HK-2 (cell line): ENCODE data around the gene MEG3.
A peak's percentile ranks its signal among the peaks of the same experiment; 100 is the strongest.

Source experiments
- DNase-seq: peaks from one replicate; pipeline ENCODE4 v3.0.0-alpha.2; 2018; ENCODE audit not compliant: unreplicated experiment

MEG3 gene

DNA sequence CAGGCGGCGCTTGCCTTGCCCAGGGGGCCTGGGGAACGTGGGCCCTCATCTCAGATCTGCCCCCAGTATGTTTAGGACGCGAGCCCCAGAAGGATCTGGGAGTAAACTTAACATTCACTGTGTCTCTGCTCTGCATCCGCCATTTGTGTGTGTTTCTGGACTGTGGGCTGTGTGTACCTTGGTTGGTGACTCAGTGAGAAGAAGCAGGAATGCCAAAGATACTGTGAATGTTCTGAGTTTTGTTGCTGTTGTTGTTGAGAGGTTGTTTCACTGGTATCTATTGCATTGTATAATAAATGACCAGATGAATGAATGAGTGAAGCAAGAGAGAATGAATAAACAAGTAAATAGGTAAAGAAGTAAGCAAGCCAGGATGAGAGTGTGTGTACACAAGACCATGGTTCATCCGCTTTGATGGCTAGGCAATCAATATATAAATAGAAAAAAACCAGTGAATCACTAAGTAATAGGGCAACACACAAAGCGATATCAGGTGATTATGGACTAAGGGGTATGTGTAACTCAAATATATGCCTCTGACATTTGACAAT, 20.5 kb downstream of the MEG3 start:
- DNase-seq: no peak

DNA sequence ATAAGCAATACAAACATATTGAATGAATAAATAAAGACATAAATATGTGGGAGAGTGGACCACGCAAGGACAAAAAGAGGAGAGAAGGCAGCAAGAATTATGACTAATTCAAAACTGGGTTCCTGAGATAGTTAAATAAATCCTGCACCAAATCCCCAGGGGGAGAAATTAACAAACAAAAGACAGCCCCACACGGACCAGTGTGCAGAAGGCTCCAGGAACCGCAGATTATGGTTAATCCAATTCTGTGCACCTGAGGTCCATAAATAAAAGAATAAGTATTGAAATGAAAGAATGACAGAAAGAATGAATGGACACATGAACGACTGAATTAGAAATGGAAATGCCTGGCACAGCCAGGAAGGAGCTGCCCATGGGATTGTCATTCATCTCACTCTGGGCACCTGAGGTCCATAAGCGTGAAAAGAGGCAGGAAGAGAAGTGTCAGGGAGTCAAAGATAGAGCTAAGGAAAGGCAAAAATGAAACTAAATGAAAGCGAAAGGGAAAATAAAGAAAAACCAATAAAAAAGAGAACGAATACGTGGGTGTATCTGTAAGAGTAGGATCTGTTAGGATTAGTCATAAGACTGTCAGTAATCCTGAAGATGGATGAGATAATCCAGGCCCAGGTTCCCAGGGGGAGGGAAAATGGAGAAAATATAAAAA, 23.3 kb downstream of the MEG3 start:
- DNase-seq: no peak

DNA sequence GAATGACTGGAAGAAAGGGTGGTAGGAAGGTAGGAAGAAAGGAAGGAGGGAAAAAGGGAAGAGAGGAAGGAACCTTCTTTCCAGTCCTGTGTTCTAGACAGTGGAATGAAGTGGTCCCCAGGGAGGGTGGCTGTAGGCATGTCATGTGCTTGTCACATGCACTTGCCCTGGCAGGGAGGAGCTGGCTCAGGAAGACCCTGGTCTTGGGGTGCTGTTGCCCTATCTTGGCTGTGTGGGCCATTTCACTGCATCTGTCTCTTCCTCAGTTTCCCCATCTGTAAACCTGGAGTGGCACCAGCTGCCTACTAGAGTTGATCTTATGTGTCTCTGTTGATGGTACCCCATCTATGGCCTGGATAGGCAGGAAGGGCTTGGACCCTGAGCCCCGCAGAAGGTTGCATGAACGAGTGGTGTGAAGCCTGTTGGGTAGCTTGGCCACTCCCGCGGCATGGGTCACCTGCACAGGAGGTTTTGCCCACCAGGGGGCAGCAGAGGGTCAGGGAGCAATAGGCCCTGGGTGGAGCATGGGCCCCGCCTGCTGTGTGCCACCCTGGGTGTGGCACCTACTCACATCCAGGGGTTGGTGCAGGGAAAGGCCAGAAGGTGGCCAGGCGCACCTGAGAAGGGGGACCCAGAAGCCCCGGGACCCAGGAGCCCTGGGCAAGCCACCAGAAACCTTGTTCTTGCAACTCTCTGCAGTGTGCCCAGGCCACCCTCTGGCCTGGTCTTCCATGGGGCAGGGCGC, 25.1 kb downstream of the MEG3 start:
- peak; percentile 77 for DNase-seq

DNA sequence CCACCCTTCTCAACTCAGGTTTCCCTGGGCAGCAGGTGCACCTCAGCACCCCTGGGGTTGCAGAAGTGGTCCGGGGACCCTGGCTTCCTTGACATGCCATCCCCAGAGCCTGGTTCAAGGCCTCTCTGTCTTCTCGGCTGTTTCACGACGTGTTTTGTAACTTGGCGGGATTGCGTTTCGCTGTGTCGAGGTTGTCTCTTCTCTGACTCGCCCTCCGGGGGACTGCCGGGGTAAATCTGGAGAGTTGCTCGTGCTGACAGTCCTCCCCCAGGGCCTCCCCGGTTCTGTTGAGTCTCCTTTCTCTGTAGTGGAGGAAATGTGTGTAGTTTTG, 25.6 kb downstream of the MEG3 start:
- DNase-seq: no peak

DNA sequence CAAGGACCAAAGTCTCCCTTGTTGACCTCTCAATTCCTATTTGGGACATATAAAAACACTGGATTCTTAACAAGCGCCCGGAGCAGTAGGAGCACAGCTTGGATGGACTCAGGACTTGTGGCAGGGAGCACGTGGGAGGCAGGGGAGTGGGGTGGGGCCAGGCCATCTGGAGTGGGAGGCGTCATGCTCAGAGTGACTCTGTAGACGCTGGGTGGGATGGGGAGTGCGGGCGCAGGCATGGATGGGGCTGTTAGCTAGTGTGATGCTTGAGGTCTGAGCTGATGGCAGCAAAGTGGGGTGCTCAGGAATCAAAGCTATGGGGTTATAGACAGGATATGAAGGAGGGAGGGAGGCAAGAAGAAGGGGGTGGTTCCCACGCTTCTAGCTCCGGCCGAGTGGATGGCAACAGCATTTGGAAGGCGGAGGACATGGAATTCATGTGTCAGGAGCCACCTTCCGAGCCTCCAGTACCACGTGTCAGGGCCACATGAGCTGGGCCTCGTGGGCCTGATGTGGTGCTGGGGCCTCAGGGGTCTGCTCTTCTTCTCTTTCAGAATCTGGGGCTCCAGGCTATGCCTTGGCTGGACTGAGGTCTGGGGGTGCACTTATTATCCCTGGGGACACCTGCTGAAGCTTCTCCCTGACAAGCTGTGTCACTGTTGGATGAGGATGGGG, 26.2 kb downstream of the MEG3 start:
- no peak for DNase-seq

DNA sequence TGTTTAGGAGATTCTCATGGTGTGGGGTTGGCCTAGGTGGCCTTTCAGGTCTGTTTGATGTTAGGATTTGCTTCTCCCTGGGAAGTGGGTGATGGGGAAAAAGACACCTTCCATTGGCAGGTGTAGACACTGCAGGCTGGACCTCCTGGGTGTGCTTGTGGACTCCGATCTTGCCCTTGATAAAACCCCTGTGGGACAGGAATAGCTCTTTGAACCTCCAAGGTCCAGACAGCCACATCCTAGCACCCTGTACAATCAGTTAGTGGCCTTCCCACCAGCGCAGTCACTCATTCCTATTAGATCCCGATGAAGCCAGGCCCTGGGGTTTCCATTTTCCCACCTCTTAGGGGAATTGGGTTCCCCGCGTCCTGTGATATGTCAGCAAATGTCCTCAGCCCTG, 28.5 kb downstream of the MEG3 start:
- no peak for DNase-seq

DNA sequence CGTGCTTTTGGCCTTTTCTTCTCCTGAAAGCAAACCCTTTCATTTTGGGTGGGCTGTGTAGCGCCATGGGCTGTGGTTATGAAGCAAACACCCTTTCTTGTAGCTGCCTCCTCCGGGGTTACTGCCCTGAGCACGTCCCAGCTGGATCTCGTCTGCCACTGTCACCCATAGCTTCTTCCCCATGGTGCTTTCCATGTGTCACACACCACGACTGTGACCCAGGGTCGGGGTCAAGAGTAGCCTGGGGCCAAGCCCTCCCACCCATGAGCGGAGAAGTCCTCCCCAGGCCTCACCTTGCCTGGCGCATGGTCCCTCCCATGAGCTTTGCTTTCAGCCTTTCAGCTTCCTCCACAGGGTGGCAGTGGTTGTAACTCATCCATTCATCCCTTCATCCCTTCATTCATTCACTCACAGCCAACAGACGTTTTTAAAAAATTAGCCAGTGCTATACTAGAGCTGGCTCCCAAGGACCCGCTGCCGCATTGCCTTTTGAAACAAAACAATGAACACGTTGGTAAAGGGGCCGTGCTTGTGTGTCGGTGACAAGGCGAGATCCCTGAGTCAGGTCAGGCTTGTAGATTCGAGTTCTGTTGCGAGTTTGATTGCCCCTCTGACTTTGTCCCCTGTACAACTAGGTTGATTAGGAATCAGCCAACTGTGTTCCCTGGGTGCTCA, 29.5 kb downstream of the MEG3 start:
- DNase-seq: no peak

DNA sequence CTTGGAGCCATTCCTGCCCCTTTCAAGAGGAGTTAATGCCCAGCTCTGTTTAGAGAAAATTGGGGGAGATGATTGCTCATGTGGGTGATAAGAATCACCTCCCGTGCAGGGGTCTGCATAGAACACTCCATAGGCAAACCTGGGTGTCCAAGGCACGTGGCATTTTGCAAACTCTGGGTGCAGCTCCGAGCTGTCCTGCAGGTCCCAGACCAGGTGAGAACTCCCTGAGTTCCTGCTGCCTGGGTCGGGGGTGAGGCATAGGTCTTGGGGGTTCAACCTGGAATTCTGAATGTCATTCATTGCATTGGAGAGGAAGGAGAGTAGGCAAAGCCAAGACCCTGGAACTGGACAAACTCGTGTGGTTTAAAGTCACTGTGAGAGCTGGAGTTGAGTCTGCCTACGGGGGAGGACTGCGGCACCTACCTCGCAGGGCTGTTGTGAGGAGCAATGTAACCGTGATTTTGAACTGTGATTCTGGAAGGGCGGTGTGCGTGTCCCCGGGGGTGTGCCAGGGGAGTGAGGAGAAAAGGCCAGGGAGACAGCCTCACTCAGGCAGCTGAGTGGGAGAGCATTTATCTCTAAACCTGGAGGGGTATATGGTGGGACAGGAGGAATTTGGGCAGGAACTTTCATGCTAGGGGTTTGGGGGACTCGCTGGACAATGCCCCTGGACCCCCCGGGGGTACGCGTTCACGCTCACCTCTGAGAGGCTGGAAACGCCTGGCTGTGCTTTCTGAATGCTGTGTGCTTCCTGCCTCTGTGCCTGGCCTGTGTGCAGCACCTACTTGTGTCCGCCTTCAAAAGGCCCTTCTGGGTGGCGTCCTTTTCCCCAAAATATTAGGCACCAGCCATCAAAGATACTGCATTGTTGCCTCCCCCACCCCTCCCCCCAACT, 30.4 kb downstream of the MEG3 start:
- no peak for DNase-seq

DNA sequence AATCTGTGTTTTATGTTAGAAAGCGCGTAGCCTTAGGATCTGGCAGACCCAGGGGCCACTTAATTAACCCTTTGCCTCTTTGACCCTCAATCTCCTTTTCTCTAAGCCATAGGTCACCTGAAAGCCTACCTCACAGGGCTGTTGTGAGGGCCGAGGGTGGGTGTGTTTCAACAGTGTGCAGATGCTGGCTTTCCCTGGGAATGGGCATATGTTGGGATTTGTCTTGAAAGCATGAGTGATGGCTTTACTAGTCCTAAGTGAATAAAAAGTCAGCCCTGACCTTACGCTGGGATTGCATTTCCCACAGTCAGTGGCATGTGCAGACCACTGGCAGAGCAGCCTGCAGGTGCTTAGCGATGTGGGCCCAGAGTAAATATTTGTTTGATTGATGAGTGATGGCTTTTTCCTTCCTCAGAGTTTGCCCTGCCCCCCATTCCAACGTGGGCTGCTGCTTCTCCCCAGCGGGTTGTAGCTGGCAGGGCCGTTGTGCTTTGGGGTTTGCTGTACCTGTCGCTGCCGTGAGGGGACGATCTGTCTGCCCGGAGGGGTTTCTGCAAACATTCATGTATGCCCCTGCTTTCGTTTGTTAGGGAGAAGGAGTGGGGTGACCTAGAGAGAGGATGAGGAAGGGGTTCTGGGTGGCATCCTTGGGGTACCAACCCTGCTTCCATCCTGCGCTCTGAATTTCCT, 31.5 kb downstream of the MEG3 start:
- no peak for DNase-seq

DNA sequence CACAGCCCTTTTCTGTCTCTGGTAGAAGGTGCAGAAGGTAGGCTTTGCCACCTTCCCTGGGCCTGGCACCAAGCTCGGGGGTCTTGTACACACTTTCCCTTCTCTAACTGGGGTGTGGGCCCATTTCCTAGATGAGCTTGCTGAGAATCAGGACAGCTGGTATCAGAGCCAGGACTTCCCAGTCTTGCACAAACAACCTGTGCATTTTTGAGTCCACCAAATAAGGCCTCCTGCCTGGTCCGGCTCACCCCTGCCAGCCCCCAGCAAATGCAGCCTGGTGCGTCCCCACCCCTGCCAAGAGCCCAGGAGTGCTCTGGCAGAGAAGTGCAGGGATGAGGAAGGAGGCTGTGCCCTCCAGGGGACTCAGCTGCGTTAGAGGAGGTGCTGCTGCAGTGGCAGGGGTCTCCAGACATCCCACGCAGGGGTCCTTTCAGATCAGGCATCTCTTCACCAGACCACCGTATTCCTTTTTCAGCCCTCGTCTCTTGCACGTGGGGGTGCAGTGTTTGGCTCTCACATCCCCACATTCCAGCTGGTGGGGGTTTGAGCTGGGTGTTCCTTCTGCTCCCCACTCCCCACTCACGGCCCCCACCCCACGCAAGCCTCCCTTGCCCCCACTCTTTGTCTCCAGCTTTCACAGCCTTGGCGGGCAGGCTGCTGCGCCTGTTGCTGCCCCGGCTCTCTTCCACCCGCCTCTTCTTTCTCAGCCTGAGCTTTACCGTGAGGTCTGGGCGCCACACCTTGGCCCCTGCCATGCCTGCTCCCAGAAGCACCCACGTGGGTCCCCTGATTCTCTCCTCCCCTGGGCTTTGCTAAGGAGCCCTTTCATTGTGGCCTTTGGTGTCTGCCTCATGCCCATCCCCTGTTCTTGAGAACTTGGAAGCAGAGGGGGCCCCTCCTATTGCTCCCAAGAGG, 32.3 kb downstream of the MEG3 start:
- no peak for DNase-seq

DNA sequence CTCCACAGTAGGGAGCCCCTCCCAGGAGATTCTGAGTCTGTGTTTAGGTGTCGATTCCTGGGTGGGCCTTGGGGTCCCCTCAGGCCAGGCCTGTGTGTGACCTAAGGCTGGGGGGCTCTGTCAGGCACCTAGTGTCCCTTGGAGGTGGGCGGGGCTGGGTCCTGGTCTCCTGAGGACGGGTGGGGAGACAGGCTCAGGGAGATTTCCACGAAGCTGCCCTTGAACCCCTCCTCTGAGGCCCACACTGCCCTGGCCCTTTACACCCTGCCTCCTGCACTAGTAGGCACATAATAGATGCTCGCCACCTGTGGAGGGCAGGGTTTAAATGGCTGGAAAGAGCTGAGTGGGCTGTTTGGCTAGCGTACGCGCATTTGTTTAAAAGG, 32.9 kb downstream of the MEG3 start:
- no peak for DNase-seq

DNA sequence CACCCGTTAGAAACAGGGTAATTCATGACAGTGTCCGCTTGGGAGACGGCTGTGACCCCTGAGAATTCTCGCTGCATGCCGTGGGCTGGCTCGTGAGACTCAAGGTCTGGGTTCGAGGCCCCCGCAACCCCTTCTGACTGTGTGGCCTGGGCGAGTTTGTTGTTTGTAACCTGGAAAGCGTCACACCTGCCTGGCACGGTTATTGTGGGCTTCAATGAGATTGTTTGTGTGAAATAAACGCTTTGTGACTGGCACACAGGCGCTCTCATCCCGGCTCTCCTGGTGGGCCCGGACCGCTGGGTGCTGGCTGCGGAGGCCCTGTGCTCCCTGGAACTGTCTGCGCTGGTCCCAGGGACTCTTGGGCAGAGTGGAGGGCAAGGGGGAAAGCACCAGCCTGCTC, 33.9 kb downstream of the MEG3 start:
- DNase-seq: no peak

DNA sequence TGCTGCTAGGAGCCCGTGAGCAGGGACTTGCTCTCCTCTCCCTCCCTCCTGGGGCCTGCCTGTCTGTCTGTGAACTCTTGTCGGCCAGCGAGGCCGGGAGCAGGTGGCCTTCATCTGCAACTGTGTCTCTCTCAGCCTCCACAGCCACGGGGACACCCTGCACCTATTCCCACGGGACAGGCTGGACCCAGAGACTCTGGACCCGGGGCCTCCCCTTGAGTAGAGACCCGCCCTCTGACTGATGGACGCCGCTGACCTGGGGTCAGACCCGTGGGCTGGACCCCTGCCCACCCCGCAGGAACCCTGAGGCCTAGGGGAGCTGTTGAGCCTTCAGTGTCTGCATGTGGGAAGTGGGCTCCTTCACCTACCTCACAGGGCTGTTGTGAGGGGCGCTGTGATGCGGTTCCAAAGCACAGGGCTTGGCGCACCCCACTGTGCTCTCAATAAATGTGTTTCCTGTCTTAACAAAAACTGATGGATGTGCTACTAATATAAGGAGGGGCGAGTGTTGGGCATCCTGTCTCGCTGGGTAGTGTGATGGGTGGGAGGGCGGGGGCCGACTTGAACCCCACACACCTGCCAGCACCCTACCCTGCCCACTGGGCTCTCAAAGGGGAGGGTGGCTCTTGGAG, 34.8 kb downstream of the MEG3 start:
- DNase-seq: no peak

DNA sequence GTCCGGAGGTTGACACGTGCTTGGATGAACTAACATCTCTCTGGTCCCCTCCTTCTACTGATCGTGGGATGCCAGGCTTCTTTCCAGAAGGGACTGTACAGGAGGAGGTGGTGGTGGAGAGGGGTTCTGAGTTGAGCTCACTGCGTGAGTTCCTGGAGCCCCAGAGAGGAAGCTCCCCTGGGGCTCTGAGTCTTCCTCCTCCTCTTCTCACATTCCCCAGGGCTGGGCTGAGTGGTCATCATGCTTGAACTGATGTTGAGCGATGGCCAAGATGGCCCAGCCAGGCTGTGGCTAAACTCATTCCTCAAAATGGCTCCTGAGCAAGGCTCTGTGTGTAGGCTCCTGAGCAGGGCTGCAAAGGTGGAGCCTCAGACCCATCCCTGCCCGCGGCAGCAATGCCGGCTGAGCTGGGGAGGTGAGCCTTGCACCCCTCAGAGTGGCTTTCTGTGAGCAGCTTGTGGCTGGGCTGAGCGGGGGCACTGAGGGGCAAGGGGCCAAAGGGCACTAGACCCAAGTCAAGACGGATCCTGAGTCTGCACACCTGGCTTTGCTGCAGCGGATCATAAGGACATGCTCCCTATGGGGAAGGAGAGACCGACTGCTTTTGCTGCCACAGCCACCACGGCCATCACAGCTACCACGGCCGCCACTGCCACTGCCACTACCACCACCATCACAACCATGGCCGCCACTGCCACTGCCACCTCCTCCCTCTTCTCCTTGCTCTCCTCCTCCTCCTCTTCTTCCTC, 35.4 kb downstream of the MEG3 start:
- no peak for DNase-seq

DNA sequence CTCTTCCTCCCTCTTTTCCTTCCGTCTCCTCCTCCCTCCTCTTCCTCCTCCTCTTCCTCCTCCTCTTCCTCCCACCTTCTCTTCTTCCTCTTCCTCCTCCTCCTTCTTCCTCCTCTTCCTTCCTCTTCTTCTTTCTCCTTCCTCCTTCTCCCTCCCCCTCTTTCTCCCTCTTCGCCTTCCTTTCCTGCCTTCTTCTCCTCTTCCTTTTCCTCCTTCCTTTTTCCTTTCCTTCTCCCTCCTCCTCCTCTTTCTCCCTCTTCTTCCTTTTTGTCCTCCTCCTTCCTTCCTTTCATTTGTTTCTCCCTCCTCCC, 36.0 kb downstream of the MEG3 start:
- no peak for DNase-seq

DNA sequence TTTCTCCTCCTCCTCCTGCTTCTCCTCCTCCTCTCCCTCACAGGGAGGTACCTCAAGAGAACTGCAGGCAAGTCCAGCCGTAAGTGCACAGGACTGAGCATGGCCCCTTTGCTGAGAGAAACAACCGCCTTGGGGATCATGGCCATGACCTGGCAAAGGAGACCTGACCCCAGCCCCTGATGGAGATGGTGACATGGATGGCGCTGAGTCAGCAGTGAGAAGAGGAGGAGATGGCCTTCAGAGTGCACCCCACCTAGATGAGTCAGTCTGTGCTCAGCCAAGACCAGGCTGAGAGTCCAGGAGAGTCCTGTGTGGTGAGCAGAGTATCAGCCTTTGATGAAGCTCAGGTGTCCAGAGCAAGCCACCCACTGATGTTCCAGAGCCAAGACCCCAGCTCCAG, 36.4 kb downstream of the MEG3 start:
- no peak for DNase-seq

DNA sequence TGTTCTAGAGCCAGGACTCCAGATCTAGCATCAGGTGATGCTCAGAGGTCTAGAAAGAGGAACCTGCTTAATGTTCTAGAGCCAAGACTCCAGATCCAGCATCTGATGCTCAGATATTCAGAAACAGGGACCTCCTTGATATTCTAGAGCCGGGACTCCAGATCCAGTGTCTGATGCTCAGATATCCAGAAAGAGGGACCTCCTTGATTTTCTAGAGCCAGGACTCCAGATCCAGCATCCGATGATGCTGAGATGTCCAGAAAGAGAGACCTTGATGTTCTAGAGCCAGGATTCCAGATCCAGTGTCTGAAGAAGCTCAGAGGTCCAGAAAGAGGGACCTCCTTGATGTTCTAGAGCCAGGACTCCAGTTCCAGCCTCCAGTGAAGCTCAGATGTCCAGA, 36.9 kb downstream of the MEG3 start:
- DNase-seq: no peak

DNA sequence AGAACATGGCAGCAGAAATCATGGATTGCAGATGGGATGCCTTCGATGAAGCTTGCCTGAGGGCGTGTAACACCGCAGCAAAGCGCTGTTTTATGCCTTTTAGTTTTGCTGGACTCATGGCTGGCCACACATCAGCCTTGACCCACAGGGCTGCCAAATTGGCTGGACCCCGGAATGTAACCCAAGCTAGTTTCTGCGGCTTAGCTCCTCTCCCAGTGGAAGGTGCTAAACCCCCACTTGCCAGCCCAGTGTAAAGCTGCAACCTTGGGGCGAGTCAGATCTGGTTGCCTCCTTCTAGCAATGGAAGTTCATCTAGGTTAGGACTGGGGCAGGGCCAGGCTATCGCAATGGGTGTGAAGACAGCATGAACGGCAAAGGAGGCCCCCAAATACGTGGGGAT, 38.3 kb downstream of the MEG3 start:
- DNase-seq: no peak
